HG03575 (cell line): ENCODE data around the gene MED26.

Experiments
- ATAC-seq: cut with Tn5 transposase; IDR thresholded peaks from one replicate; pipeline ENCODE4 v1.9.1; 2021; ENCODE audit not compliant: unreplicated experiment, insufficient number of reproducible peaks, low FRiP score; ENCODE audit errors: extremely low read depth

Gene MED26

GRCh38 chr19:16582486-16583261 is 45.3 kb downstream of the MED26 start:
- no peak for ATAC-seq

DNA sequence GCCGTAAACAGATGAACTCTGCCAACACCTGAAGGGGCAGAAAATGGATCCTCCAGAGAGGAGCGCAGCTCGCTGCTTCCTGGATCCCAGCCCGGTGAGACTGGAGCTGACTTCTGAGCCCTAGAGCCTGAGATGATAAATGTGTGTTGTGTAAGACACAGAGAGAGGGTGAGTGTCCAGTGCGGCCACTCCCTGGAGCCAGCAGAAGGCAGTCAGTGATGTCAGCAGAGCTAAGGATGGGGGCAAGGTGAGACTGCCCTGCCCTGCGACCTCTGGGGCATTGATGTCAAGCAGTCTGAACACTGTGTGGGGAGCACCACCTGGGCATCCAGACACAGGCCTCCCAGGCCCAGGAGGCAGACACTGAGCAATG is 46.0 kb downstream of the MED26 start:
- ATAC-seq, result no peak

DNA sequence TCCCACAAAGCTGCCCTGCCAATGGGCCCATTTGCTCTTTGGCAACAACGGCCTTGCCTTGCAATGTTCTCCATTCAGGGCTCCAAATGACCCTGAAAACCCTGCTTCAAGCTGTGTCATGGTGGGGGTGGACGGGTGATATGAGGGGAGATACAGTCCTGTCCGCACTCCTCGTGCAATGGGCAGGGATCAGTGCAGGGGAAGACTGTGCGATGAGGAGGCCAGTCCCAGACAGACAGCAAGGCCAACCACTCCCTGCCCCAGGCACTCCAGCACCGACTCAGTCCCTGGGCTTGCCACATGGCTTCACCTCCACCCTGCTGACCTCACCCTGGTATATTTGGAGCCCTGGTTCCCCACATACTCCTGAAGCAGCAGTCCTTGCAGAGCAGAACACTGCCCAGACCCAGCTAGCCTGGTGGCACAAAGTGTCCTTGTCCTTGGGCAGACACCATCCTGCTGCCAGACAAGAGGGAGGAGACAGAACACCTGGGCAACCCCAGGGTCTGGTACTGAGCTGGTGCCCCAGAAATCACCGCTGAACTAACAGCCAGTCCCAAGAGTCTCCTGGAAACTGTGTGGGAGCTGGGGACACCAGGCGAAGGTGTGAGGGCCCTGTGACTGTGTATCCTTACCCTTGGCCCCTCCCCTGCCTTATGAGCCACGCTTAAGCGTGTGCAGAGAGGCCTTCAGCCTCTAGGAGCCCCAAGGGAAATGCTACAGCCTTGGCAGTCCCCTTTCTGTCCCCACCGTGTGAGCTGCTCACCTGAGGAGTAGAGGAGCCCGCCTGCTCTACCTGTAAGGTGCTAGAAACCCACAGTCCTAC is 46.6 kb downstream of the MED26 start:
- no peak for ATAC-seq

DNA sequence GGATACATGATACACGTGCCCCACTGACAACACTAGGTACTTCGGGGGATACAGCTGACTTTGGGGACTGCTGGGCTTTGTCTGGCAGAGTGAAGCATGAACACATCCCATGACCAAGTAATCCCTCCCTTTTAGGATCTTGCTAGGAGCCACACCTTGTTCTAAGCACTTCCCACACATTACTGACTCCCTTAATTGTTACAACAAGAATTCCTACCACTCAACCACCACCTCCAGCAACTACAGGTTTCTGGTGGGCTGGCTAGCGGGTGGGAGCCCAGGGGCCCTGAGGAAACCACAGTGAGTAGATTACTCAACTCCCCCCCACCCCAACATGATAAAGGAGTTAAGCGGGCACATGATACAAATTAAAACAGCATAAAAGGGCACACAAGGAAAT is 48.6 kb downstream of the MED26 start:
- ATAC-seq, result no peak

GRCh38 chr19:16577531-16577985 is 50.4 kb downstream of the MED26 start:
- ATAC-seq, result no peak

GRCh38 chr19:16576690-16577530 is 51.1 kb downstream of the MED26 start:
- no peak for ATAC-seq

- ATAC-seq, result no peak
Observed at GRCh38 chr19:16575861-16576689, 51.9 kb downstream of the MED26 start.

DNA sequence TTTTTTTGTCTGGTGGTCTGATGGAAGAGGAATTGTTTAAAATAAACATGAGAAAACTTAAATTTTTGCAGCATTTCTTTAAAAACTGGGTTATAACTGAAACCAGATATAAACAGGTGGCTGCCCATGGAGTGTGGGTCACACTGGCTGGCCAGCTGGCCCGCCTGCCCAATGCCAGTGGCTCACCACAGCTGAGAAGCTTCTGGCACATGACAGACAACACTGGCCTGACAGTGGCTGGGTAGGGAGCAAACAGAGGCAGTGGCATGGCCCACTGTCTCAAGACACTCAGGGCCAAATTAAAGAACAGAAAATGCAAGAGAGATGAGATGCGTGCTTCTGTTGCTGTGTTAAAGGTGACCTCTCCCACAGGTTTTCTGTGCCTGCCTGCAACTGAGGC is 52.7 kb downstream of the MED26 start:
- no peak for ATAC-seq

- ATAC-seq, result no peak
Observed at GRCh38 chr19:16573925-16574324, 54.1 kb downstream of the MED26 start.

- ATAC-seq, result no peak
Observed at GRCh38 chr19:16573296-16573695, 54.7 kb downstream of the MED26 start.

DNA sequence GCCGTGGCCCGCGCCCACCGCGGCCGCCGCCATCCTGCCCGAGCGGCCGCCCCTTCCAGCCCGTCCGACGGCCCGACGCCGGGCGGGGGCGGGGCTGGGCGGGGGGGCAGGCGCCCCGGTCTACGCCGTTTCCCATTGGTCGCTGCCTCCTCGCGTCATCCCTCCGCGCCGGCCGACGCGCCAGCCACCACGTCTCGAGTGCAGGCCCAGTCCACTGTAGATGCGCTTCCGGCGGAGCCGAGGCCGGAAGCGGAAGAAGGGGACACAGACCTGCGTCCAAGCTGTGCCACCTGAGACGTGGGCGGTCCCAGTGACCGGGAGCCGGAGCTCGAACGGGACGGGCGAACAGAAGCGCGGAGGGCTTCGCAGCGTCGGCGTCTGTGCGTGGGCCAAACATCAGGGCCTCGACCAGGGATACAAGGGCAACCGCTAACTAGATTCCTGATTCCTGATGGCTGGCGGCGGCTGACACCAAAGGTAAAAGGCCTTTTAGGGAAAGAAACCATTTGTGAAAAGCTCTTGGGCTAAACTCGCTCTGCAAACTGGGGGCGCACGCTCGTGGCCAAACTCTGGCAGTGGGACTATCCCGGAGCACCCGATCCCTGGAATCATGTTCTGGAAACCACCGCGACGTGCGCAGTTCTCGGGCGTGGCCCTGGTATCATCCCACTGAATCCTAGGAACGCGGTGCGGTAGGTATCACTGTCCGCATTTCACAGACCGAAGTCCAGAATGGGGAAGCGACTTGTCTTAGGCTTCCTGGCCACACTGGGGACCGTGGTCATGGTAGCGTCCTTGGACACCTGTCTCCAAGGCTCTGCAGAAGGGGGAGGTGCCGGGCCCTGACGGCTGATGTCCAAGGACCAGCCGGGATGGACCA is 55.4 kb downstream of the MED26 start, which contains the start of gene SLC35E1:
TSS of gene SLC35E1 (minus strand) at position 84 of the 880 bp plus-strand sequence. CDS start at position 33, 51 bp downstream.
- ATAC-seq, result peak; percentile 53

GRCh38 chr19:16571822-16572331 is 56.1 kb downstream of the MED26 start:
- ATAC-seq, result no peak

GRCh38 chr19:16571283-16571682 is 56.7 kb downstream of the MED26 start:
- ATAC-seq, result no peak

GRCh38 chr19:16569609-16570320 is 58.2 kb downstream of the MED26 start:
- no peak for ATAC-seq

- ATAC-seq, result no peak
Observed at GRCh38 chr19:16566702-16567101, 61.3 kb downstream of the MED26 start.

DNA sequence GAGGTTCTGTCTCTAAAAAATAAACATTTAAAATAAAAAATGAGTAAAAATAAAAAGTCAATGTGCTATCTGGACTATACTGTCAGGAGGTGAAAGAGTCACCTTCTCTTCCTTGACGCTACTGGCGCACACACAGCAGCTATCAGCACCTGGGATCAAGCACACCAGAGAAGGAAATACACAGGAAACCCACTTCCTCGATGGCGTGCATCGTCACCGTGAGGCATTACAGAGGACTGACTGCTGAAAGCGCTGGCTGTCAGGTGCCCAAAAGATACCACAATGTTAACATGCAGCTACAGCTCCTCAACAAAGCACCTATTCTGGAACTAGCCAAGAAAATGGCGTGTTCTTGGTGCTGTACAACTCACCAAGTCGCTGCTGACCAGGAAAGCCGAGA is 61.8 kb downstream of the MED26 start:
- ATAC-seq, result no peak

DNA sequence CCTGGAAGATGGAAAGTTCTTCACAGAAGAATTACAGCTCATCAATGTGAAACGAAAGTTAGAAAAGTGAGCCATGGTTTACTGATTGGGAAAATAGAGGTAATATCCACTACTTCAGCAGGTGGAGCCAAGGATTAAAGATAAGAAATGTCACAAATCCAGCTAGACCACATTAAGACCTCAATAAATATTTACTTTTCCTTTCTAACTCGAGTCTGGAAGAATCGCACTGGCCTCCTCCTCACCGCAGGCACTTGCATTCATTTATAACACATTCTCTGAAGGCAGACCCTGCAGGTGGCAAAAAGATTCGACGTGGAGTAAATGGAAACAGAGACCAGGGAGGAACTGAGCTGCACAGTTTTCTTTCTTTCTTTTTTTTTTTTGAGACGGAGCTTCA is 63.2 kb downstream of the MED26 start:
- ATAC-seq, result no peak
